ENCODE measurements around the gene SLC17A4. TPM values are rescaled to one million over a fixed set of nuclear protein-coding genes. Genes with fewer than 3 reads are reported as not detected.

The SLC17A4 gene
- total and polyA plus RNA-seq, 10 of the 15 experiments (the other 5 are each of a cell fraction or from before 2014, with no cell fraction given), result not detected

DNA sequence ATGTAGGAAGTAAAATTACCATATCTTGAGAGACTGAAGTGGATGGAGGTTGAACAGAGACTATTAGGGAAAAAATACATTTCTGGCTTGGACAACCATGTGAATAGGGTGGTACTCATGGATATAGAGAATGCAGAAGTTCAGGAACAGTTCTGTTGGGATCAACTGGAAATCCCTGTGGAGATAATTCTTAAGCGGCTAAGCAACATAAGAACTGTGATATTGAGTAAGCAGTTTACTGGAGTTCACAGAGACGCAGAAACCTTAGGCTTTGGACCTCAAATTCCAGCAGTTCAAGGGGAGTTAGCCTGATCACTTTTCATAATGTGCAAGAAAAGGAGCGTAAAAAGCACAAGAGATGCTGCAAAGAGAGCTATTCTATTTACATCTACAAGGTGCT, 23.6 kb upstream of the SLC17A4 start:
- ATAC-seq (no peak), FAIRE-seq (no peak), DNase-seq (ENCODE audit: low read depth, low spot score) (no peak)
- H3K79me2 ChIP-seq (ENCODE audit: control insufficient read depth, insufficient read depth, low read length), result no peaks in the 10 kb centered on the region
- H3K9me3 ChIP-seq (replicated peaks; ENCODE audit: control insufficient read depth, insufficient read depth, low read length), result no peaks in the 10 kb centered on the region
- ChIA-PET POLR2A (no interaction called here), RAD21 (ENCODE audit: unreplicated experiment) (no interaction called here), CTCF (interaction anchor here (1.0 kb wide), 1 partner anchor 11 kb away, joined by 4 read pairs; no protein-coding TSS in a partner anchor), SMC1A (ENCODE audit: uncharacterized antibody, unreplicated experiment) (interaction anchor here (0.8 kb wide), 1 partner anchor 29 kb away, joined by 3 read pairs; no protein-coding TSS in a partner anchor)
- H3K27ac ChIP-seq (ENCODE audit: control insufficient read depth, insufficient read depth), result no peak overlapping the region
- no peak overlapping the region for H3K4me2 ChIP-seq (ENCODE audit: control insufficient read depth, insufficient read depth)
- BruUV-seq (replicated peaks), result no TSS peak
- intact Hi-C loops (cut with micrococcal nuclease; ENCODE audit: unreplicated experiment) (no loop called here), in situ Hi-C loops (cut with MboI) (no loop called here)
- no peaks in the 10 kb centered on the region for H3K4me1 ChIP-seq (ENCODE audit: control insufficient read depth, insufficient read depth, low read length)
- H4K20me1 ChIP-seq (ENCODE audit: control insufficient read depth, insufficient read depth), result no peaks in the 10 kb centered on the region
- 42% methylated on average over 3 of the region's 3 CpGs for WGBS (ENCODE audit: insufficient coverage, insufficient replicate concordance, low lambda C conversion rate, missing lambda C conversion rate)
- no peak overlapping the region for H2AFZ ChIP-seq (ENCODE audit: control insufficient read depth, low read depth, low read length)
- H3K27me3 ChIP-seq (replicated peaks in 1 of 2; ENCODE audit: control insufficient read depth in 2 of 2, insufficient read depth in 2 of 2, low read length in 1 of 2), result no peaks in the 10 kb centered on the region
- H3K4me3 ChIP-seq, result no peak overlapping the region
- TF ChIP-seq RCOR1 (conservative IDR thresholded peaks at IDR 0.05; ENCODE audit: low read depth, low read length), result no peak
- no peak for TF ChIP-seq ZNF217 (IDR thresholded peaks at IDR 0.05)
- TF ChIP-seq, protein P1, sequence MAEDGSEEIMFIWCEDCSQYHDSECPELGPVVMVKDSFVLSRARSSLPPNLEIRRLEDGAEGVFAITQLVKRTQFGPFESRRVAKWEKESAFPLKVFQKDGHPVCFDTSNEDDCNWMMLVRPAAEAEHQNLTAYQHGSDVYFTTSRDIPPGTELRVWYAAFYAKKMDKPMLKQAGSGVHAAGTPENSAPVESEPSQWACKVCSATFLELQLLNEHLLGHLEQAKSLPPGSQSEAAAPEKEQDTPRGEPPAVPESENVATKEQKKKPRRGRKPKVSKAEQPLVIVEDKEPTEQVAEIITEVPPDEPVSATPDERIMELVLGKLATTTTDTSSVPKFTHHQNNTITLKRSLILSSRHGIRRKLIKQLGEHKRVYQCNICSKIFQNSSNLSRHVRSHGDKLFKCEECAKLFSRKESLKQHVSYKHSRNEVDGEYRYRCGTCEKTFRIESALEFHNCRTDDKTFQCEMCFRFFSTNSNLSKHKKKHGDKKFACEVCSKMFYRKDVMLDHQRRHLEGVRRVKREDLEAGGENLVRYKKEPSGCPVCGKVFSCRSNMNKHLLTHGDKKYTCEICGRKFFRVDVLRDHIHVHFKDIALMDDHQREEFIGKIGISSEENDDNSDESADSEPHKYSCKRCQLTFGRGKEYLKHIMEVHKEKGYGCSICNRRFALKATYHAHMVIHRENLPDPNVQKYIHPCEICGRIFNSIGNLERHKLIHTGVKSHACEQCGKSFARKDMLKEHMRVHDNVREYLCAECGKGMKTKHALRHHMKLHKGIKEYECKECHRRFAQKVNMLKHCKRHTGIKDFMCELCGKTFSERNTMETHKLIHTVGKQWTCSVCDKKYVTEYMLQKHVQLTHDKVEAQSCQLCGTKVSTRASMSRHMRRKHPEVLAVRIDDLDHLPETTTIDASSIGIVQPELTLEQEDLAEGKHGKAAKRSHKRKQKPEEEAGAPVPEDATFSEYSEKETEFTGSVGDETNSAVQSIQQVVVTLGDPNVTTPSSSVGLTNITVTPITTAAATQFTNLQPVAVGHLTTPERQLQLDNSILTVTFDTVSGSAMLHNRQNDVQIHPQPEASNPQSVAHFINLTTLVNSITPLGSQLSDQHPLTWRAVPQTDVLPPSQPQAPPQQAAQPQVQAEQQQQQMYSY (CRISPR knock-in tag; IDR thresholded peaks at IDR 0.05), result no peak
- TF ChIP-seq FOS (IDR thresholded peaks at IDR 0.05; ENCODE audit: borderline replicate concordance, extremely low read depth, insufficient read length), result no peak
- no peak for TF ChIP-seq ATF7 (IDR thresholded peaks at IDR 0.05; ENCODE audit: low read depth)
- TF ChIP-seq, protein P2, sequence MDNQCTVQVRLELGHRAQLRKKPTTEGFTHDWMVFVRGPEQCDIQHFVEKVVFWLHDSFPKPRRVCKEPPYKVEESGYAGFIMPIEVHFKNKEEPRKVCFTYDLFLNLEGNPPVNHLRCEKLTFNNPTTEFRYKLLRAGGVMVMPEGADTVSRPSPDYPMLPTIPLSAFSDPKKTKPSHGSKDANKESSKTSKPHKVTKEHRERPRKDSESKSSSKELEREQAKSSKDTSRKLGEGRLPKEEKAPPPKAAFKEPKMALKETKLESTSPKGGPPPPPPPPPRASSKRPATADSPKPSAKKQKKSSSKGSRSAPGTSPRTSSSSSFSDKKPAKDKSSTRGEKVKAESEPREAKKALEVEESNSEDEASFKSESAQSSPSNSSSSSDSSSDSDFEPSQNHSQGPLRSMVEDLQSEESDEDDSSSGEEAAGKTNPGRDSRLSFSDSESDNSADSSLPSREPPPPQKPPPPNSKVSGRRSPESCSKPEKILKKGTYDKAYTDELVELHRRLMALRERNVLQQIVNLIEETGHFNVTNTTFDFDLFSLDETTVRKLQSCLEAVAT (IDR thresholded peaks at IDR 0.05), result no peak
- no peak overlapping the region for H3K9ac ChIP-seq (ENCODE audit: control insufficient read depth, insufficient read depth, low read length)
- no peaks in the 10 kb centered on the region for H3K36me3 ChIP-seq (ENCODE audit: control insufficient read depth in 2 of 2, insufficient read depth in 2 of 2, low read length in 1 of 2)

Measured in GM12878 (cell line).